GM18870 (cell line): ENCODE data around the gene ARHGAP26.

Source experiments
- ATAC-seq: cut with Tn5 transposase; IDR thresholded peaks from one replicate; pipeline ENCODE4 v1.9.1; 2021; ENCODE audit warnings: moderate library complexity; ENCODE audit not compliant: unreplicated experiment

ARHGAP26 gene

GRCh38 chr5:143055596-143056338 is 285.6 kb downstream of the ARHGAP26 start:
- no peak for ATAC-seq

- no peak for ATAC-seq
Observed at GRCh38 chr5:143056339-143056704, 286.1 kb downstream of the ARHGAP26 start.

- ATAC-seq, result peak; percentile 35
Observed at GRCh38 chr5:143056792-143057579, 286.8 kb downstream of the ARHGAP26 start.

GRCh38 chr5:143057580-143057999 is 287.4 kb downstream of the ARHGAP26 start:
- peak; percentile 54 for ATAC-seq

GRCh38 chr5:143059355-143059754 is 289.2 kb downstream of the ARHGAP26 start:
- ATAC-seq, result no peak

GRCh38 chr5:143059976-143060765 is 290.0 kb downstream of the ARHGAP26 start:
- ATAC-seq, result no peak

- ATAC-seq, result no peak
Observed at GRCh38 chr5:143061161-143061945, 291.2 kb downstream of the ARHGAP26 start.

GRCh38 chr5:143062379-143062778 is 292.2 kb downstream of the ARHGAP26 start:
- ATAC-seq, result no peak

GRCh38 chr5:143063175-143063970 is 293.2 kb downstream of the ARHGAP26 start:
- ATAC-seq, result no peak

GRCh38 chr5:143064218-143064641 is 294.1 kb downstream of the ARHGAP26 start:
- ATAC-seq, result no peak

GRCh38 chr5:143064676-143065075 is 294.5 kb downstream of the ARHGAP26 start:
- no peak for ATAC-seq

GRCh38 chr5:143065185-143065965 is 295.2 kb downstream of the ARHGAP26 start:
- ATAC-seq, result no peak

- peak; percentile 31 for ATAC-seq
Observed at GRCh38 chr5:143065996-143066522, 295.9 kb downstream of the ARHGAP26 start.

- ATAC-seq, result peak; percentile 60
Observed at GRCh38 chr5:143066556-143067281, 296.5 kb downstream of the ARHGAP26 start.

- ATAC-seq, result no peak
Observed at GRCh38 chr5:143068712-143069111, 298.5 kb downstream of the ARHGAP26 start.

- no peak for ATAC-seq
Observed at GRCh38 chr5:143071927-143072326, 301.8 kb downstream of the ARHGAP26 start.

GRCh38 chr5:143072734-143073133 is 302.6 kb downstream of the ARHGAP26 start:
- ATAC-seq, result no peak

- ATAC-seq, result no peak
Observed at GRCh38 chr5:143073766-143074165, 303.6 kb downstream of the ARHGAP26 start.
